Activated CD4-positive, alpha-beta T cell treated with anti-CD3 and anti-CD28 coated beads, Interleukin-10, Interleukin-2, amounts not matched to agents 100 ng/mL and 50 ng/mL, durations not matched to agents 16 hours and 8 hours (primary cell): ENCODE data around the gene GNA12.
"Not testable (repeated sequence)": the region's sequence is repeated elsewhere in the genome, so short reads cannot be mapped to it uniquely, and the experiment has no call there.

ENCODE experiments used
- DNase-seq: peaks from one replicate; pipeline ENCODE4 v3.0.0-alpha.2; 2020

Gene GNA12

GRCh38 chr7:2774935-2775334 is 69.2 kb downstream of the GNA12 start:
- DNase-seq = no peak

GRCh38 chr7:2774280-2774679 is 69.8 kb downstream of the GNA12 start:
- no peak for DNase-seq

- no peak for DNase-seq
Observed at GRCh38 chr7:2773608-2774007, 70.5 kb downstream of the GNA12 start.

- DNase-seq = no peak
Observed at GRCh38 chr7:2771274-2771731, 72.8 kb downstream of the GNA12 start.

- DNase-seq = no peak
Observed at GRCh38 chr7:2764621-2765020, 79.5 kb downstream of the GNA12 start.

- no peak for DNase-seq
Observed at GRCh38 chr7:2763597-2763996, 80.5 kb downstream of the GNA12 start.

GRCh38 chr7:2761801-2762497 is 82.2 kb downstream of the GNA12 start:
- DNase-seq = no peak

- no peak for DNase-seq
Observed at GRCh38 chr7:2761131-2761624, 82.9 kb downstream of the GNA12 start.

- peak; percentile 24 for DNase-seq
Observed at GRCh38 chr7:2760098-2760889, 83.8 kb downstream of the GNA12 start.

GRCh38 chr7:2759736-2760097 is 84.4 kb downstream of the GNA12 start:
- DNase-seq = no peak

GRCh38 chr7:2758673-2759616 is 85.2 kb downstream of the GNA12 start:
- DNase-seq = peak; percentile 38

GRCh38 chr7:2757904-2758672 is 86.0 kb downstream of the GNA12 start:
- peak; percentile 94 for DNase-seq

- peak; percentile 28 for DNase-seq
Observed at GRCh38 chr7:2757361-2757903, 86.7 kb downstream of the GNA12 start.

GRCh38 chr7:2755531-2755930 is 88.6 kb downstream of the GNA12 start:
- no peak for DNase-seq

GRCh38 chr7:2754912-2755311 is 89.2 kb downstream of the GNA12 start:
- DNase-seq = no peak

GRCh38 chr7:2754086-2754485 is 90.0 kb downstream of the GNA12 start:
- DNase-seq = no peak

GRCh38 chr7:2753148-2753547 is 91.0 kb downstream of the GNA12 start:
- DNase-seq = no peak

GRCh38 chr7:2751086-2751485 is 93.0 kb downstream of the GNA12 start:
- DNase-seq = no peak

GRCh38 chr7:2750004-2750407 is 94.1 kb downstream of the GNA12 start:
- no peak for DNase-seq

- not testable (repeated sequence) for DNase-seq
Observed at GRCh38 chr7:2748684-2749083, 95.4 kb downstream of the GNA12 start.

GRCh38 chr7:2743523-2744185 is 100.5 kb downstream of the GNA12 start:
- not testable (repeated sequence) for DNase-seq
